A549 (cell line): ENCODE results near the gene TRMT44. TPM values are rescaled to one million over a fixed set of nuclear protein-coding genes. Genes with fewer than 3 reads are reported as not detected.
"Not testable (repeated sequence)": the region's sequence is repeated elsewhere in the genome, so short reads cannot be mapped to it uniquely, and the experiment has no call there.

Experiments
- ATAC-seq, 2 experiments: fragments of 200-7000 bp in 1 of 2; fragments of >200 bp in 1 of 2; cut with Nextera tagmentation in 1 of 2; cut with Tn5 transposase in 1 of 2; 3 replicates each; pipeline versions ENCODE4 v1.8.0 to v1.9.1; 2018 to 2020; ENCODE audit warnings: mild to moderate bottlenecking in 1 of 2, moderate library complexity in 1 of 2
- CTCF ChIA-PET: fragments of 300-600 bp; sonication (Branson Sonifier 250); formaldehyde crosslinking; extraction: SDS; loops from one replicate; lab custom pipeline; 2021; ENCODE audit warnings: antibody characterized with exemption, inconsistent platforms; lab: Yijun Ruan, JAX
- POLR2A ChIA-PET: fragments of 350-600 bp; formaldehyde crosslinking; extraction: SDS; loops from one replicate; lab custom pipeline; 2021; ENCODE audit warnings: antibody characterized with exemption, inconsistent platforms; lab: Yijun Ruan, JAX
- DNase-seq, 2 experiments: peaks; one replicate each; pipeline versions ENCODE4 v3.0.0 to v3.0.0-alpha.2; 2011 to 2016; ENCODE audit warnings: low read depth in 1 of 2, low spot score in 1 of 2
- FAIRE-seq: peaks from 2 replicates; lab custom pipeline; 2011; peaks lifted over from hg19 to GRCh38; lab: Jason Lieb, UNC
- H3K27ac ChIP-seq, 2 experiments: fragments of >200 bp; sonication (Bioruptor Twin); formaldehyde crosslinking; 3 replicates each; pipeline ENCODE4 v1.5.1; 2016 to 2017
- H3K4me1 ChIP-seq: fragments of >200 bp; sonication (Bioruptor Twin); formaldehyde crosslinking; 3 replicates; pipeline ENCODE4 v1.6.1; 2016
- H3K4me2 ChIP-seq: fragments of >200 bp; sonication (Bioruptor Twin); formaldehyde crosslinking; 3 replicates; pipeline ENCODE4 v1.6.1; 2016
- H3K4me3 ChIP-seq: fragments of >200 bp; sonication (Bioruptor Twin); formaldehyde crosslinking; 3 replicates; pipeline ENCODE4 v1.5.1; 2016
- H3K9me3 ChIP-seq: fragments of >200 bp; sonication (Bioruptor Twin); formaldehyde crosslinking; 3 replicates; pipeline ENCODE4 v1.6.1; 2016
- ATOH8 ChIP-seq: fragments of 250-450 bp; sonication (Bioruptor Pico); IDR thresholded peaks from 2 replicates; pipeline ENCODE4 v1.5.0; 2020; ENCODE audit warnings: low read depth, mild to moderate bottlenecking, moderate library complexity
- CBX8 ChIP-seq: fragments of 200-600 bp; sonication (generic); IDR thresholded peaks from 2 replicates; pipeline ENCODE4 v1.6.1; 2016
- CHD2 ChIP-seq: fragments of 150-350 bp; IDR thresholded peaks from 2 replicates; pipeline ENCODE4 v1.6.1; 2014; ENCODE audit warnings: low read length; ENCODE audit not compliant: partially characterized antibody
- ELK1 ChIP-seq: fragments of 150-350 bp; IDR thresholded peaks from 2 replicates; pipeline ENCODE4 v1.6.1; 2014; ENCODE audit warnings: low read depth, mild to moderate bottlenecking, low read length
- FOSB ChIP-seq: fragments of 250-450 bp; sonication (Bioruptor Pico); IDR thresholded peaks from 2 replicates; pipeline ENCODE4 v1.5.0; 2020; ENCODE audit warnings: mild to moderate bottlenecking, moderate library complexity
- FOXS1 ChIP-seq: fragments of 250-450 bp; sonication (Bioruptor Pico); IDR thresholded peaks from 2 replicates; pipeline ENCODE4 v1.5.0; 2020; ENCODE audit warnings: mild to moderate bottlenecking, moderate library complexity
- HES2 ChIP-seq: fragments of >200 bp; sonication (Bioruptor Twin); formaldehyde crosslinking; IDR thresholded peaks from 2 replicates; pipeline ENCODE4 v1.6.1; 2016
- HEYL ChIP-seq: fragments of 250-450 bp; sonication (Bioruptor Pico); IDR thresholded peaks from 2 replicates; pipeline ENCODE4 v1.8.0; 2021; ENCODE audit warnings: mild to moderate bottlenecking, moderate library complexity
- KDM5A ChIP-seq: fragments of 200-600 bp; sonication (generic); IDR thresholded peaks from 2 replicates; pipeline ENCODE4 v1.6.1; 2016; ENCODE audit warnings: antibody characterized with exemption, mild to moderate bottlenecking
- MAX ChIP-seq: IDR thresholded peaks from 2 replicates; pipeline ENCODE4 v1.6.1; 2012
- MYC ChIP-seq: IDR thresholded peaks from 2 replicates; pipeline ENCODE4 v1.6.1; 2012; ENCODE audit warnings: mild to moderate bottlenecking, inconsistent platforms, low read length, improper control_type of control experiment, borderline replicate concordance
- PBX3 ChIP-seq: IDR thresholded peaks from 2 replicates; pipeline ENCODE4 v1.6.1; 2012
- POLR2A ChIP-seq: IDR thresholded peaks from 2 replicates; pipeline ENCODE4 v1.6.1; 2012; ENCODE audit warnings: mild to moderate bottlenecking, low read length
- POLR2AphosphoS2 ChIP-seq: conservative IDR thresholded peaks from 2 replicates; pipeline ENCODE4 v1.6.1; 2012; ENCODE audit warnings: low read length, improper control_type of control experiment, inconsistent platforms
- RCOR1 ChIP-seq: fragments of 150-350 bp; IDR thresholded peaks from 2 replicates; pipeline ENCODE4 v1.6.1; 2014; ENCODE audit warnings: antibody characterized with exemption, low read length, low read depth
- RFX5 ChIP-seq: fragments of 450-650 bp; IDR thresholded peaks from 2 replicates; pipeline ENCODE4 v1.7.1; 2014; ENCODE audit warnings: antibody characterized with exemption, mild to moderate bottlenecking, moderate library complexity
- SREBF2 ChIP-seq: fragments of 450-650 bp; IDR thresholded peaks from 2 replicates; pipeline ENCODE4 v1.6.1; 2014; ENCODE audit warnings: mild to moderate bottlenecking, moderate library complexity
- ZFP36 ChIP-seq: fragments of 450-650 bp; IDR thresholded peaks from 2 replicates; pipeline ENCODE4 v1.6.1; 2014; ENCODE audit warnings: borderline replicate concordance; ENCODE audit not compliant: partially characterized antibody
- ZSCAN20 ChIP-seq: fragments of 250-450 bp; sonication (Bioruptor Pico); IDR thresholded peaks from 2 replicates; pipeline ENCODE4 v1.8.0; 2022; ENCODE audit warnings: mild to moderate bottlenecking, moderate library complexity
- WGBS: methylation state at CpG from one replicate; pipeline ENCODE4 v1.1.6; 2017; ENCODE audit errors: missing lambda C conversion rate; 5-methylcytosine and 5-hydroxymethylcytosine counted together
- polyA plus RNA-seq, 4 experiments: library from polyadenylated mRNA; depleted of rRNA in 3 of 4; stranded (reverse); fragments of >200 nt; fragmentation: RNase III in 1 of 4; extraction: RNeasy Plus Mini Kit Qiagen cat#74134 plus additional on column Dnase treatment in 1 of 4; gene quantifications; 2 replicates in 3 of 4; 3 replicates in 1 of 4; pipeline ENCODE4 v1.2.3, GENCODE V29; 2011 to 2017
- TF ChIP-seq, protein P1 (sequence below): fragments of >200 bp; sonication (Bioruptor Twin); formaldehyde crosslinking; IDR thresholded peaks from 3 replicates; pipeline ENCODE4 v1.5.1; 2016
- TF ChIP-seq, protein P2 (sequence below): IDR thresholded peaks from 2 replicates; pipeline ENCODE4 v1.6.1; 2012; ENCODE audit warnings: low read depth, borderline replicate concordance

TRMT44 gene
- polyA plus RNA-seq, 2 of the 4 experiments (the other 2 are of a cell fraction), result 5.0 to 7.0 TPM

GRCh38 chr4:8491478-8491877, 50.9 kb downstream of the TRMT44 start:
- WGBS, result 100% methylated on average over 1 of the region's 23 CpGs
- H3K9me3 ChIP-seq, H3K27ac ChIP-seq, DNase-seq, H3K4me3 ChIP-seq, FAIRE-seq, H3K4me1 ChIP-seq, POLR2A ChIA-PET, ATAC-seq, H3K4me2 ChIP-seq: not testable (repeated sequence)
- CTCF ChIA-PET, result interaction anchor here (3.3 kb wide), 1 partner anchor 23 kb away, joined by 11 read pairs; no protein-coding TSS in a partner anchor

GRCh38 chr4:8492174-8492573, 51.6 kb downstream of the TRMT44 start:
- Histone ChIP-seq H3K4me1 (no peaks in the 10 kb centered on the region), H3K9me3 (no peaks in the 10 kb centered on the region; the same call in 2 of the 3 replicates), H3K27ac (no peak overlapping the region), H3K4me3 (no peak overlapping the region), H3K4me2 (no peak overlapping the region)
- ATAC-seq (no peak), DNase-seq (no peak), FAIRE-seq (no peak)
- 80% methylated on average over 9 of the region's 9 CpGs for WGBS
- TF ChIP-seq RCOR1 (no peak), ZFP36 (no peak), SREBF2 (no peak), FOXS1 (CRISPR knock-in tag) (no peak), CHD2 (no peak), HEYL (CRISPR knock-in tag) (no peak), POLR2A (no peak), ZSCAN20 (CRISPR knock-in tag) (no peak), HES2 (no peak), MAX (no peak)
- POLR2A ChIA-PET, result no interaction called here
- CTCF ChIA-PET, result no interaction called here

DNA sequence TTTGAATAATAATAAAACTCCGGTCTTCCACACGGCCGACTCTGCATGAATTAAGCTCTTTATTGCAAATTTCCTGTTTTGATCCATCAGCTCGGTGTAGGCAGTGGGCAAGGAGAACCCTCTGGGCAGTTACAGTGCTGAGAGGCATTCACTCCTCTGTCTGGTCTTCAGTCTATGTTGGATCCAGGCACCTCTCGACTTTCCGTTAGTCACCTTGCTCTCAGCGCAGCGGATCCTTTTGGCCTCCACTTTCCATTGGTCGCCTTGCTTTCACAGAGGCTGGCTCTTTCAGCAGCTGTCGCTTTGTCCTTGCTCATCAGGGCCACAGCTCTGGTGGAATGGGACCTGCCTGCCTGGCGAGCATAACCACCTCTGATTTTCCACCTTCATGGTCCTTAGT, 52.9 kb downstream of the TRMT44 start:
- DNase-seq (no peak), ATAC-seq (no peak), FAIRE-seq (no peak)
- no peak overlapping the region for H3K4me3 ChIP-seq
- no peaks in the 10 kb centered on the region for H3K4me1 ChIP-seq
- no peak overlapping the region for H3K4me2 ChIP-seq
- peaks cover 3% of the 10 kb centered on the region; the same call in 1 of the 3 replicates for H3K9me3 ChIP-seq
- 77% methylated on average over 11 of the region's 11 CpGs for WGBS
- ChIA-PET CTCF (interaction anchor here (1.4 to 2.1 kb wide), 2 partner anchors 25 to 93 kb away, joined by 5 to 6 read pairs; no protein-coding TSS in a partner anchor), POLR2A (no interaction called here)
- H3K27ac ChIP-seq, result no peak overlapping the region
- TF ChIP-seq CHD2 (no peak), HEYL (CRISPR knock-in tag) (no peak), FOXS1 (CRISPR knock-in tag) (no peak), ATOH8 (CRISPR knock-in tag) (no peak)

DNA sequence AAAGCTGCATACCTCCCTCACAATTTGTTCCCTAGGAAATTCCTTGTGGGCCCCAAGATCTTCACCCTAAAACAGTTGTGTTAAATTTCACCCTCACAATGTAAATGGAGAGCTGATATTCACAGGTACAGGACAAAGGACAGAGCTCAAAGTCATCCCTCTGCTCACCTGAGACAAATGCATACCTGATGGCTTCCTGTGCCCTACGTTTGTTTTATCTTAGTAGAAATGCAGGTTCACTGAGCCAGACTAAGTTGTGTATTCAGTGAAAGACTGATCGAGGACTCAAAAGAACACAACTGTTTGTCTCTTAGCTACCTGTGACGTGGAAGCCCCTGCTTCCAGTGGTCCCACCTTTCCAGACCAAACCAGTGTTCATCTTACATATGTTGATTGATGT, 53.6 kb downstream of the TRMT44 start:
- no peaks in the 10 kb centered on the region for H3K4me1 ChIP-seq
- no peak overlapping the region for H3K27ac ChIP-seq
- TF ChIP-seq HEYL (CRISPR knock-in tag) (no peak), MYC (no peak), HES2 (no peak), ATOH8 (CRISPR knock-in tag) (no peak), POLR2AphosphoS2 (no peak), ELK1 (no peak), KDM5A (no peak), FOSB (CRISPR knock-in tag) (no peak), RFX5 (no peak), SREBF2 (no peak), PBX3 (no peak), CBX8 (no peak)
- TF ChIP-seq, protein P1, sequence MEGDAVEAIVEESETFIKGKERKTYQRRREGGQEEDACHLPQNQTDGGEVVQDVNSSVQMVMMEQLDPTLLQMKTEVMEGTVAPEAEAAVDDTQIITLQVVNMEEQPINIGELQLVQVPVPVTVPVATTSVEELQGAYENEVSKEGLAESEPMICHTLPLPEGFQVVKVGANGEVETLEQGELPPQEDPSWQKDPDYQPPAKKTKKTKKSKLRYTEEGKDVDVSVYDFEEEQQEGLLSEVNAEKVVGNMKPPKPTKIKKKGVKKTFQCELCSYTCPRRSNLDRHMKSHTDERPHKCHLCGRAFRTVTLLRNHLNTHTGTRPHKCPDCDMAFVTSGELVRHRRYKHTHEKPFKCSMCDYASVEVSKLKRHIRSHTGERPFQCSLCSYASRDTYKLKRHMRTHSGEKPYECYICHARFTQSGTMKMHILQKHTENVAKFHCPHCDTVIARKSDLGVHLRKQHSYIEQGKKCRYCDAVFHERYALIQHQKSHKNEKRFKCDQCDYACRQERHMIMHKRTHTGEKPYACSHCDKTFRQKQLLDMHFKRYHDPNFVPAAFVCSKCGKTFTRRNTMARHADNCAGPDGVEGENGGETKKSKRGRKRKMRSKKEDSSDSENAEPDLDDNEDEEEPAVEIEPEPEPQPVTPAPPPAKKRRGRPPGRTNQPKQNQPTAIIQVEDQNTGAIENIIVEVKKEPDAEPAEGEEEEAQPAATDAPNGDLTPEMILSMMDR, result no peak
- TF ChIP-seq, protein P2, sequence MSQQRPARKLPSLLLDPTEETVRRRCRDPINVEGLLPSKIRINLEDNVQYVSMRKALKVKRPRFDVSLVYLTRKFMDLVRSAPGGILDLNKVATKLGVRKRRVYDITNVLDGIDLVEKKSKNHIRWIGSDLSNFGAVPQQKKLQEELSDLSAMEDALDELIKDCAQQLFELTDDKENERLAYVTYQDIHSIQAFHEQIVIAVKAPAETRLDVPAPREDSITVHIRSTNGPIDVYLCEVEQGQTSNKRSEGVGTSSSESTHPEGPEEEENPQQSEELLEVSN, result no peak
- no peak for FAIRE-seq
- ChIA-PET CTCF (interaction anchor here (0.7 to 2.1 kb wide), 4 partner anchors 25 to 113 kb away, joined by 3 to 6 read pairs (median 4); no protein-coding TSS in a partner anchor), POLR2A (no interaction called here)
- no peak for ATAC-seq
- 43% methylated on average over 3 of the region's 3 CpGs for whole genome bisulfite sequencing
- no peak for DNase-seq
- no peak overlapping the region for H3K4me3 ChIP-seq
- H3K4me2 ChIP-seq, result no peak overlapping the region
- peaks cover 3% of the 10 kb centered on the region; the same call in 1 of the 3 replicates for H3K9me3 ChIP-seq
